ENCODE results near the gene MYH6. TPM values are rescaled to one million over a fixed set of nuclear protein-coding genes. Genes with fewer than 3 reads are reported as not detected.
"Not testable (repeated sequence)": the region's sequence is repeated elsewhere in the genome, so short reads cannot be mapped to it uniquely, and the experiment has no call there.

Gene MYH6
- total RNA-seq, 1 donor from 2014 or later: not detected

DNA sequence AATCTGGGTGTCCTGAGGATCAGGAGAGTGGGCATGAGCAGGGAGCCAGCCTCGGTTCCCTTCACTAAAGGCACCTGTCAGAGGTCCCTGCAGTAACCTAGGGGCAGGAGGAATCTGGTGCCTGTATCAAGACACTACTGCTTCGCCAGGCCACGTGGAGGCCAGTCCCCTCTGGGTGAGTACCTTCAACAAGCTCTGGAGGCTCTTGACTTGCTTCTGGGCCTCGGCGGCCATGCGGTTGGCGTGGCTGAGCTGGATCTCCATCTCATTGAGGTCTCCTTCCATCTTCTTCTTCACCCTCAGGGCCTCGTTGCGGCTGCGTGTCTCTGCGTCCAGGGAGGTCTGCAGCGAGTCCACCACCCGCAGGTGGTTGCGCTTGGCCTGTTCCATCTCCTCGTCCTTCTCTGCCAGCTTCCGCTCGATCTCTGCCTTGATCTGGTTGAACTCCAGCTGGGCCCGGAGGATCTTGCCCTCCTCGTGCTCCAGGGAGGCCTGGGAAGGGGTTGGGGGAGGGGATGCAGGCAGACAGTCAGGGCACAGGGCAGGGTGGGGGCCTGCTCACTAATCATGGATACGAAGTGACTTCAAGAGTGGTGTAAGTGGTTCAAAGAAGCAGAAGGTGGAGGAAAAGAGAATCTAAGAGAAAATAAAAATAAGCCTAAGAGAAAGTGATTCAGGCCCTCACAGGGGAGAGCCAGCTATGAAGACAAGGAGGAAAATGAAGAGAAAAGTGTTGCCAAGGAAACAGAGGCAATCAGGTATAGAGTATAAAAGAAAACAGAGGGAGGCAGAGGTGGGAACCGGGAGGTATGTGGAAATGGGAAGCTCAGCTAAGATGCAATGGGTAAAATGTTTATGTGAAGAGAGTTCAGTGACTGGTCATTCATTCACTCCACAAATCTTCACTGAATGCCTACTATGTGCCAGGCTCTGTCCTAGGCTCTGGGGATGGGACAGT lies 8.0 kb upstream of the MYH6 start:
- no peak for DNase-seq (ENCODE audit: low read depth, low spot score)

DNA sequence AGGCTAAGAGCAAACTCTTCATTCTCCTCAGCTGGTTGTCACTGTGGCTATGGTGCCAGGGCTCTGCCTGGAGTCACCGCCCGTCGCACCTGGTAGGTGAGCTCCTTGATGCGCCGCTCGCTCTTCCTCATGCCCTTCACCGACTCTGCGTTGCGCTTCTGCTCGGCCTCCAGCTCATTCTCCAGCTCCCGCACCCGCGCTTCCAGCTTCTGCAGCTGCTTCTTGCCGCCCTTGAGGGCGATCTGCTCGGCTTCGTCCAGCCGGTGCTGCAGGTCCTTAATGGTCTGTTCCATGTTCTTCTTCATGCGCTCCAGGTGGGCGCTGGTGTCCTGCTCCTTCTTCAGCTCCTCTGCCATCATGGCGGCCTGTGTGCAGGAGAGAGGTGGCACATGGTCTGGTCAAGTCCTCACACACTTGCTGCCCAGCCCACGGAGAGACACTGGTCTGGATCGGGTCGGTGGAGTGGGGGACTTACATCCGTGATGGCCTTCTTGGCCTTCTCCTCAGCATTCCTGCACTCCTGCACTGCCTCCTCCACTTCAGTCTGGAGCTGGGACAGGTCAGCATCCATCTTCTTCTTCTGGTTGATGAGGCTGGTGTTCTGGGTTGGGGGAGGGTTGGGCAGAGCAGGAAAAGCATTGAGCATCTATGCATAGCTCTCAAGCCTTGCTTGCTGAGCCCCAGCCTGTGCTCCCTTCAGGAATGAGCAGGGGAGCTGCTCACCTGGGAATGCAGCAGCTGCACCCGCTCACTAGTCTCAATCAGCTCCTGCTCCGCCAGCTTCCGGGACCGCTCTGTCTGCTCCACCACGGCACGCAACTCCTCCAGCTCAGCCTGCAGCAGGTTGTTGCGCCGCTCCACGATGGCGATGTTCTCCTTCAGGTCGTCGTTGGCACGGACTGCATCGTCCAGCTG lies 7.1 kb upstream of the MYH6 start:
- no peak for DNase-seq (ENCODE audit: low read depth, low spot score)

DNA sequence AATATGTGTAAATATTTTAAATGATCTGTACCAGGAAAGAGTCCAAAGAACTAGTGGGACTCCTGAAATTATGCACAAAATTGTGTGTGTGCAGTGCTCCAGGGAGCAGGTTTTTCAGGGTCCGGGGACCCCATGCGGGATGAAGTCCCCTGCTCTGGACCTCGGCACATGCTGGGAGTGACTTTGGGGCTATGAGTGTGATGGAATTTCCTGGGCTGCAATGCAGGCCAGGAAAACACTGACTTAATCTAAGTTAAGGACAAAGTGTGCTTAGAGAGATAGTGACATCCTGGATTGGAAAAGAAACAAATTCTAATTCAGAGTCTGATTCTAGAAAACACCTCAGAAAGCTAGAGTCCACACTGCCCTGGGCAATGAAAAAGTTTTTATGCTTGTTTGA lies 6.2 kb upstream of the MYH6 start:
- DNase-seq (ENCODE audit: low read depth, low spot score): no peak

DNA sequence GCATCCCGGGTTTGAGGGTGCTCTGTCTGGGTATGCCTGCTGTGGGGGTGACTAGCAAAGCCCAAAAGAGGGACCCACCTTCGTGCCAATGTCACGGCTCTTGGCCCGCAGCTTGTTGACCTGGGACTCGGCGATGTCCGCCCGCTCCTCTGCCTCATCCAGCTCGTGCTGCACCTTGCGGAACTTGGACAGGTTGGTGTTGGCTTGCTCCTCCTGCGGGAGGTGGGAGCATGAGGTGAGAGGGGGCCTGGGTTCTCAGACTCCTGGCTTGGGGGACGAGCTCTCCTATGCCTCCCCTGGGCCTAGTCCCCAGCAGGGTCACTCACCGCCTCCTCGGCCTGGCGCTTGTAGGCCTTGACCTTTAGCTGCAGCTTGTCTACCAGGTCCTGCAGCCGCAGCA lies 5.6 kb upstream of the MYH6 start:
- no peak for DNase-seq (ENCODE audit: low read depth, low spot score)

DNA sequence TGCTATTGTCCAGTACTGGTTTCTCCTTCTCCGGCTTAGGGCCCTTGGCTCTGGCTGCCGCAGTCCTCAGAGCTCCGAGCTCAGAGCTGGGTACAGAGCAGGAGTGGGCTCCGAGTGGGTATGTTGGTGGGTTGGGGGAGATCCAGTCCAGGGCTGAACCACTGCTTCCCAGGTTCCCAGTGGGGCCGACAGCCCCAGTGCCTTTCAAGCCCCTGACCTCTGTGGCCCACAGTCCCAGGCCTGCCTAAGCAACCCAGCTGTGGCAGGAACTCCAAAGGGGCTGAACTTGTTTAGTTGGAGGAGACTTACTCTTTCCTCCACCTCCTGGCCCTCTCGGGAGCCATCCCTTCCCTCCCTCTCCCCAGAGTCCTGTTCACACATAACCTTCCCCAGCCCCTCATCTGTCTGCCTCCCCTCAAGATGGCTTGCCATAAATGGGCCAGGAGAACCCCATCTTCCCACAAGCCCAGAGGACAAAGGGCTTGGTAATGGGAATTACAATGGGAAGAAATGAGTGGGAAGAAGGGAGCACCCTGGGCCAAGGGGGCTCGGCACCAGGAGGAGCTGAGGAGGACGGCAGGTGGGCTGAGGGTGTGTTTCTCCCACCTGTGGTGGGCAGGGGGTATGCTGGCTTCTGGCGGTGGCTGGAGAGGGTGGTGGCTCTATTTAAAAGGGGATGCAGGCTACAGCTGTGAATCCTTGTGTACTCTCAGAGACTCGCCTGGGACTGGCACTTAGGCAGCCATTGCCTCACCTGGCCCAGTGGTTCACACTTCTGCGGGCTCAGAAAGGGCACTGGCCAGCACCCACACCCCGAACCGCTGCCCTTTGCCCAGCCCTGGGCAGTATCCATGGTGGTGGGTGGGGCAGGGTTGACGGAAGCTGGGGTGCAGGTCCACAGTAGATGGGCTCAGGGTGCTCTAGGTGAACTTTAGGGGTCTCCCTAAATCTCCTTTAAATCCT lies 3.8 kb upstream of the MYH6 start:
- DNase-seq (ENCODE audit: low read depth, low spot score): no peak

DNA sequence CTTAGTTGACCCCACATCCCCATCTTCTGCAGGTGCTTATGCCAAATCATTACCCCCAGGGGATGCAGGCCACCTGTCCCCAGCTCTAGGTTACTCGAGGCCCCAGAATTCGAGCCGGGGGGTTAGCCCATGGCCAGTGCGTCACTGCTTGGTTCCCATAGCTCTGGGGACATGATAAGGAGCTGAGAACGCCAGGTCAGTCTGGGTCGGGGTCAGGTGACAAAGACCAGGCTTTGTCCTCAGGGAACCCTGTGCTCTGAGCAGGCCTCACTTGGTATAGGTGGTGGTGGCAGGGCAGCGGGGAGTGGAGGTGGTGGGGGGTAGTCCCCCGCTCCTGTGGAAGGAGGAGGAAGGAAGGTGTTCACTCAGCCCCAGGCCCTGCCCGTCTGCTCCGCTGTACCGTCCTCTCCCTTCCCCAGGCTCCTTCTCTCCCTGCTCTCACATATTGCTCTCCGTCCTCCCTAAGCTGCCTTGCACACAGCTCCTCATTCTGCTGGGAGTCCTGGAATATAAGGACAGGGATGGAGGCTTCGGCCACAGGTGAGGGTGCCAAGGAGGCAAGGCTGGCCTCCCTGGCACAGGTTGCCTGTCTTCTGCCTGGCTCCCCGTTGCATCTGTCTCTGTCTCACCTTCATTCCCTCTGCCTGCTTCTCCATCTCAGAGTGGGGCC lies 2.0 kb upstream of the MYH6 start:
- no peak for DNase-seq (ENCODE audit: low read depth, low spot score)

DNA sequence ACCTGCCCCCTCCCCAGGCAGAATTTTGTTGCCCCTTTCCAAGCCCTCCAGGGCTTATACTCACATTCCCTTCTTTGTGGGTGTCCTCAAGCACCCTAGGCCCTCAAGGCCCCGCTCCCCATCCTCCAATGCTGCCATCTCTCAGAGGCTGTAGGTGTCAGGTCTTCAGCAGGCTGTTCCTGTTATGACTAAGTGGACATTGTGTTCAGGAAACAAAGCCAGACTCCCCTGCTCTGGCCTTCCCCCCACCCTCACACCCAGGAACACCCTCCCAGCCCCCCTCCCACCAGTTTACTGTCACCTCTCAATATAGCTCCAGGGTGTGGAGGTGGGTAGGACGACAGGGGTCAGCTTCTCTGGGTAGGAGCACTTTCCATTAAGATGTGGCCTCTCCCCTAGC lies 1.4 kb upstream of the MYH6 start:
- no peak for DNase-seq (ENCODE audit: low read depth, low spot score)

DNA sequence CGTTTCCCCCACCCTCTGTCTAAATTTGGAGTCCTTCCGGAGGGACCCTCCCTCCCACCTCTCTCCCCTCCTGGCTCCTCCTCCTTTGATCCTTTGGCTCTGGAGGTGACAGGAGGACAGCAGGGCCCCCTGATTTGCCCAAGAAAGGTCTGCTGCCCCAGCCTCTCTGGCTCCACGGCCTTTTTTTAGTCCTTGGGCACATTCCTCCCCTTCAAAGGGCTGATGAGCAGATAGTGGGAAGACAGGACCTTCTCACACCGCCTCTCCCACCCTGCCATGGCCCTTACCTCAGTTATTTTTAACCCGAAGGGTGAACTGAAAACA lies 196 bp upstream of the MYH6 start:
- no peak for DNase-seq (ENCODE audit: low read depth, low spot score)

DNA sequence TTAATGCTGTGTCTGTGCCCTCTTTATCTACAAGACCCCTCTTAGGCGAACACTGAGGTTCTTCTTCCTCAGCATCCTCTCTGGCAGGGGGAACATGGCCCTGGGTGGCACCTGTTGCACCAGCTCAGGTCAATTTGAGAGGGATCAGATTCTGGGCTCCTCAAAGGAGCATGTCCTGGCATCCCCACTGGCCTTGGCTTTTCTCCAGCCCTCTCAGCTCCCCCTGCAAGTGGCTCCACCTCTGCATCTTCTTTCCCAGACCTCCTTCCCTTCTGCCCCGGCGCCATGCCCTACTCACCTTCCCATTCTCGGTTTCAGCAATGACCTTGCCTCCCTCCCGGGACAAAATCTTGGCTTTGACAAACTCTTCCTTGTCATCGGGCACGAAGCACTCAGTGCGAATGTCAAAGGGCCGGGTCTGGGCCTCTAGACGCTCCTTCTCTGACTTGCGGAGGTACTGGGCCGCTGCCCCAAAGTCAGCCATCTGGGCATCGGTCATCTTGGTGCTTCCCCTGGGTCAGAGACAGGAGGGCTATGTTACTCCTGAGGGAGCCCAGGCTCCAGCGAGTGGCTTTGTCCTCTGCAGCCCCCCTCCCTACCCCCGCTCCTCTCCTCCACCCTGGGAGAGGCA lies 1.2 kb downstream of the MYH6 start:
- no peak for DNase-seq (ENCODE audit: low read depth, low spot score)

DNA sequence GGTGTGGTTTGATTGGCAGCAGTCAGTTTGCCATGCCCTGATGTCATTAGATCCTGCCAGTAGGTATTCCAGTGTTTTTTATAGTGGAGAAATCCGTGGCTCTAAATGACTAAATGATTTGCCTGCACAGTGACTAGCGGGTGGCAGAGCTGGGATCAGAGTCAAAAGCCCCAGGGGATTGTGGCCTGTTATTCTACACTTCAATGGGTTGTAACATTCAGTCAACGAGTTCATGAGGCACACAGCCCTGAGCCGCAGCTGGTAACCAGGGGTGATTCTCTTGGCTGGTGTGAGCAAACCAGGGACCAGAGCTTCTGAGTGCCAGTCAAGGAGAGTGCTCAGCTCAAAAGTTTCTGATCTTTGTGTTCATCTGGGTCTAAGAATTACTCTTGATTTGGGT lies 1.8 kb downstream of the MYH6 start:
- no peak for DNase-seq (ENCODE audit: low read depth, low spot score)

DNA sequence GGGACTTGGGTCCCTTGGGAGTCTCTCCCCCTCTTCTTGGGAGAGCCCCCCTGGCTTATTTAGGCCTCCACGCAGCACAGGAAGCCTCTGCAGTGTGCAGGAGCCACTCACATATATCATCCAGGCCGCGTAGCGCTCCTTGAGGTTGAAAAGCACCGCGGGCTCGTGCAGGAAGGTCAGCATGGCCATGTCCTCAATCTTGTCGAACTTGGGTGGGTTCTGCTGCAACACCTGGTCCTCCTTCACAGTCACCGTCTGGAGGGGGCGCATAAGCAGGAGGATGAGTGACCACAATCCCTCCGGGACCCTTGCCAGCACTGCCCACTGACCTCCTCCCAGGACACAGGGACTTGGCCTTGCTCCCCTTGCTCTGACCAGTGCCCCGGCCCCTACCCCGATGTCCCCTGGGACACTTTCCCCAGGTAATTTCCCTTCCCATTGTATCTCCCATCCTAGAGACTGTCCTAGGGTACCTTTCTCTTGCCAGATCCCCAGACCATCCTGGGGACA lies 2.5 kb downstream of the MYH6 start:
- DNase-seq (ENCODE audit: low read depth, low spot score): no peak

DNA sequence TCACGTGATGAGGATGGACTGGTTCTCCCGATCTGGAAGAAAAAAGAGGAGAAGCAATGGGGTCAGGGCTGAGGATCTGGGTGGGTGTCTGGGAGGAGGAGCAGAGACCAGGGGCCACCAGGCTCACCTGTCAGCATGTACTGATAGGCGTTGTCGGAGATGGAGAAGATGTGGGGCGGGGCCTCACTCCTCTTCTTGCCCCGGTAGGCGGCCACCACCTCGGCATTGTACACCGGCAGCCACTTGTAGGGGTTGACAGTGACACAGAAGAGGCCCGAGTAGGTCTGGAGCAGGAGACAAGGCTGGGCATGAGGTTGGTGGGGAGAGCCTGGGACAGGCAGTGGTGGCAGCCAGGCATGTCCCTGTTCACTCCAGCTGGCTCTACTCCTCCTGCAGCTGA lies 3.0 kb downstream of the MYH6 start:
- no peak for DNase-seq (ENCODE audit: low read depth, low spot score)

DNA sequence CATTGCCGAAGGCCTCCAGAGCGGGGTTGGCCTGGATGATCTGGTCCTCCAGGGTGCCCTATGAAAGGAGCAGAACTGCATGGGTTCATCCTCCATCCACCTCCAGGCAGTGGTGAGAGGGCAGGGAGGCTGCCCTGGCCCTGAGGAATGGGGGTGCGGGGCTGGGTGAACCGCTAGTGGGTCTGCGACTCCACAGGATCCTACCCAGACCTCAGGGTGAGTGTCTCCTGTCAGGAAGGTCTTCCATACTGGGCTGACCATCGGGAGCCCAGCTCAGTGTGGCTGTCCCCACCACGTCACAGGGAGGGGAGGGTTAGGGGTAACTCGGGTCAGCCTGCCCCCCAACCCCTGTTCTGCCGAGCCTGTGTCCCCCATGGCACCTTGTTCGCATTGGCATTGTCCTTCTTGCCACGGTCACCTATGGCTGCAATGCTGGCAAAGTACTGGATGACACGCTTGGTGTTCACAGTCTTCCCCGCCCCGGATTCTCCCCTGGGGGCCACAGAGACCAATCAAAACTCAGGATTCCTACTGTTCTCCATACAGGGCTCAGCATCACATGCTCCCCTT lies 3.7 kb downstream of the MYH6 start:
- DNase-seq (ENCODE audit: low read depth, low spot score): no peak

DNA sequence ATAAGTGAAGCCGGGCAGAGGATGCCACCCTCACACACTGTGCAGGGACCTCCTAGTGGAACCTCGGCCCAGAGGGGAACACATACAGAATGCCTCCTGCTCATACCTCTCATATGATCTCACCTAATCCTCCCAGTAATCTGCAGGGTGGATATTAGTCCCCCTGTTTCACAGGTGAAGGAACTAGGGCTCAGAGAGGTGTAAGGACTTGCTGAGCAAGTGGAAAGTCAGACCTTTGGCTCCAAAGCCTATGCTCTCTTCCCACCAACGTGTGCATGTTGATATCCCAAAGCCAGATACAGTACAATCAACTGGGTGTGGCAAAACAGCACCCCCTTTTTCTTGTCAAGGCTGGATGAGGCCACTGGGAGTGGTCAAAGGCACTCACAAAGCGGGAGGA lies 4.2 kb downstream of the MYH6 start:
- DNase-seq (ENCODE audit: low read depth, low spot score): no peak

DNA sequence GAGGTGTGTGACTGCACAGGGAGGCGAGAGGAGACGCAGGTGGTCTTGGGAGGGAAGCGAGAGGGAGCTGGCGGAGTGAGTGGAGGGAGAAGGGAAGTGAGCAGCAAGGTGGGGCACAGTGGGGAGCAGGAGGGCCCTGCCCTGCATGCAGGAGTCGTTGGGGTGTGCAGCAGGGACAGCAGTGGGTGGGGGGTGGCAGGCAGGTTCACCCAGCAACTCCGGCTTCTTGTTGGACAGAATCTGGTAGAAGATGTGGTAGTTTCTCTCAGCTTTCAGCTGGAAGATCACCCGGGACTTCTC lies 5.0 kb downstream of the MYH6 start:
- no peak for DNase-seq (ENCODE audit: low read depth, low spot score)

DNA sequence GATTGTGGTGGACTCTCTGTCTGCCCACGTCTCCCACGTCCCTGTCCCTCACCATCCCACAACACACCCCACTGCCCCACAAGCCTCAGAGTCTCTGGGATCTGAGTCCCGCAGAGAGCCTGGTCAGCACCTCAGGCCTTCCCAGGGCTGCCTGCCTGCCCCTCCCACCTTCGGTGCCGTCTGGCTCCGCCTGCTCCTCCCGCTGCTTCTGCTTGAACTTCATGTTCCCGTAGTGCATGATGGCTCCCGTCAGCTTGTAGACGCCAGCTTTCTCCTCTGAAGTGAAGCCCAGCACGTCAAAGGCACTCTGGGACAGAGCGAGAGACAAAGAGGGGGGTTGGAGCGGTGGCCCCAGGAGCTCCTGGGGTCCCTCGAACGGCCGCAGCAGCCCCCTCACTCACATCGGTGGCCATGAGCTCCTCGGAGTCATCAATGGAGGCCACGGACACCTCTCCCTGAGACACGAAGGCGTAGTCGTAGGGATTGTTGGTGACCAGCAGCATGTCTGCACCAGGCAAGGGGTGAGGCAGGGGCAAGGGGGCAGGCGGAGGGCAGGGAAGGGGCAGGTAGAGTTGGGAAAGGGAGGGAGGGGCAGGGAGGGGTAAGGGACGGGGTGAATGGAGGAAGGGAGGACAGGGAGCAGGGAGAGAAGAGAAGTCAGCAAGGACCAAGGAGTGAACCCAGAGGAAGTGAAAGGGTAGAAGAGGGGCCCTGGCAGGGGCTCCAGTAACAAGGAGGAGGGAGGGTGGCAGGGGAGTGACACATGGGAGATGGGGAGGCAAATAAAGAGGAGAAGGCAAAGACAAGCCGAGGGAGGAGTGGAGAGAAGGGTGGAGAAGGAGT lies 5.6 kb downstream of the MYH6 start:
- DNase-seq (ENCODE audit: low read depth, low spot score): no peak

DNA sequence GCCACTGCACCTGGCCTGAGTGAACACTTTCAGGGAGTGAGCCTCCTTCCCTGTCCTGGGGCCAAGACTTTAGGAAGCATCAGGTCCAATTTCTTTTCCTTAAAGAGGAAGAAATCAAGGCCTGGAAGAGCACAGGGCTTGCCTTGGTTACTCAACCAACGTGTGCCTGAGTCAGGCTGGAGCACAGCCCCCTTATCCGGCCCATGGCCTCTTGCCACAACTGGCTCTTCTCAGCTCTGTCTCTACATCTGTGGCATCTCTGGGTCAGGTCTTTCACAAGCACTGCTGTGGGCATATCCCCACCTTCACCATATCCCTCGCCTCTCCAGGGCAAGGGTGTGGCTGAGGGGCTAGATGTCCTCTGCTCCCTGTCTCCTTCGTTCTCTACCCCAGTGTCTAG lies 6.8 kb downstream of the MYH6 start:
- DNase-seq (ENCODE audit: low read depth, low spot score): no peak

DNA sequence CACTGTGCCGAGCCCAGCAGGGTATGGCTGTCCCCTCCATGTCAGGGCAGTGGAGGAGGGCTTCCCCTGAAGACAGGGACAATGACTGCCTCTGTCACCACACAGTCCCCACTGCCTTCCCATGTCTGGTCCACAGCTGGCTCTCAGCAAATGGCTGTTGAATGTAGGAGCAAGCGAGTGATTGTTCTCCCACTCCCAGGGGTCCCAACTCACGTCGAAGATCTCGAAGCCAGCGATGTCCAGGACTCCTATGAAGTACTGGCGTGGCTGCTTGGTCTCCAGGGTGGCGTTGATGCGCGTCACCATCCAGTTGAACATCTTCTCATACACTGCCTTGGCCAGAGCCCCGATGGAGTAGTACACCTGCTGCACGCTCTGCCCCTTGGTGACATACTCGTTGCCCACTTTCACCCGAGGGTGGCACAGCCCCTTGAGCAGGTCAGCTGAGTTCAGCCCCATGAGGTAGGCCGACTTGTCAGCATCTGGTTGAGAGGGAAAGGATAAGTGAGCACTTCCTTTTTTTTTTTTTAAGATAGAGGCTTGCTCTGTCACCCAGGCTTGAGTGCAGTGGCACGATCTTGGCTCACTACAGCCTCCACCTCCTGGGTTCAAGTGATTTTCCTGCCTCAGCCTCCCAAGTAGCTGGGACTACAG lies 7.5 kb downstream of the MYH6 start:
- DNase-seq (ENCODE audit: low read depth, low spot score): not testable (repeated sequence)

DNA sequence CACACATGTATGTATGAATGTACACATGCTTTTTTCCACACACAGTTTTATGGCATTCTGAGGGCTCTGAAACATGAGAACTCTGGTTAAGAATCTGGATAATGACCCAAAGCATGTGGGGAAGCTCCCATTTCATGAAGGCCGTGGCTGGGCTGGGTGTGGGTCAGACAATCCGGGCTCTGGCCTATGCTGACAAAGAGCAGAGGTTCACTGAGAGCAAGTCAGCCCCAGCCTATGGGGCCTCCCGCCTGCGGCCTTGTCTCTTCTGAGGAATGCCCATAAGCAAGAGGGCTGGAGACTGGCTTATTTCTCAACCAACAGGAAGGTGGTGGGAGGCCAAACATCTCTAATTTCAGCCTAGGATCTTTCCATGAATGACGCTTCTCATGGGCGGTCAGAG lies 8.5 kb downstream of the MYH6 start:
- no peak for DNase-seq (ENCODE audit: low read depth, low spot score)
